GM23338 (cell line): ENCODE results near the gene KLHL6. TPM values are rescaled to one million over a fixed set of nuclear protein-coding genes. Genes with fewer than 3 reads are reported as not detected.

Experiments
- ATAC-seq: fragments of 200-7000 bp; cut with Tn5 transposase; 3 replicates; pipeline ENCODE4 v1.9.1; 2020
- DNase-seq: peaks from one replicate; pipeline ENCODE4 v3.0.0-alpha.2; 2015; ENCODE audit warnings: low spot score
- H2AFZ ChIP-seq: fragments of 200-600 bp; sonication (generic); 2 replicates; pipeline ENCODE4 v1.8.0; 2016; ENCODE audit warnings: antibody characterized with exemption, mild to moderate bottlenecking, moderate library complexity
- H3F3A ChIP-seq: fragments of 200-600 bp; sonication (generic); replicated peaks from 2 replicates; pipeline ENCODE4 v1.8.0; 2017; ENCODE audit warnings: antibody characterized with exemption, mixed run types, low read depth
- H3K27ac ChIP-seq: fragments of 200-600 bp; sonication (generic); 2 replicates; pipeline ENCODE4 v1.6.1; 2016; ENCODE audit warnings: low read depth
- H3K27me3 ChIP-seq: fragments of 200-600 bp; sonication (generic); 2 replicates; pipeline ENCODE4 v1.8.0; 2016; ENCODE audit warnings: mild to moderate bottlenecking, mixed run types, moderate library complexity; ENCODE audit not compliant: insufficient read depth
- H3K36me3 ChIP-seq: fragments of 200-600 bp; sonication (generic); 2 replicates; pipeline ENCODE4 v1.8.0; 2016; ENCODE audit warnings: mild to moderate bottlenecking; ENCODE audit not compliant: insufficient read depth
- H3K4me1 ChIP-seq: fragments of 200-600 bp; sonication (generic); 2 replicates; pipeline ENCODE4 v1.8.0; 2016; ENCODE audit warnings: mild to moderate bottlenecking, moderate library complexity; ENCODE audit not compliant: insufficient read depth
- H3K4me2 ChIP-seq: fragments of 200-600 bp; sonication (generic); 2 replicates; pipeline ENCODE4 v1.7.1; 2017; ENCODE audit warnings: mixed run types
- H3K4me3 ChIP-seq: fragments of 200-600 bp; sonication (generic); 2 replicates; pipeline ENCODE4 v1.6.1; 2016; ENCODE audit warnings: mixed run types
- H3K79me2 ChIP-seq: fragments of 200-600 bp; sonication (generic); replicated peaks from 2 replicates; pipeline ENCODE4 v1.8.0; 2017; ENCODE audit warnings: mild to moderate bottlenecking; ENCODE audit not compliant: insufficient read depth
- H3K9me2 ChIP-seq: fragments of 200-600 bp; sonication (generic); 2 replicates; pipeline ENCODE4 v1.8.0; 2017; ENCODE audit not compliant: insufficient read depth
- H4K20me1 ChIP-seq: fragments of 200-600 bp; sonication (generic); replicated peaks from 2 replicates; pipeline ENCODE4 v1.8.0; 2017; ENCODE audit warnings: mild to moderate bottlenecking; ENCODE audit not compliant: insufficient read depth
- H3K27ac Mint-ChIP-seq: 2 replicates; pipeline ENCODE4 v1.8.0; 2020; ENCODE audit warnings: inconsistent platforms, mild to moderate bottlenecking, moderate library complexity, mixed read lengths
- H3K27me3 Mint-ChIP-seq: 3 replicates; pipeline ENCODE4 v1.8.0; 2022; ENCODE audit warnings: low read depth, mild to moderate bottlenecking, moderate library complexity, mixed read lengths, inconsistent platforms; ENCODE audit not compliant: insufficient read depth, poor library complexity
- H3K36me3 Mint-ChIP-seq: 3 replicates; pipeline ENCODE4 v1.8.0; 2021; ENCODE audit warnings: low read depth, mild to moderate bottlenecking, inconsistent platforms, moderate library complexity, mixed read lengths
- H3K4me1 Mint-ChIP-seq: 3 replicates; pipeline ENCODE4 v1.8.0; 2020; ENCODE audit warnings: mild to moderate bottlenecking, inconsistent platforms, mixed read lengths
- H3K4me3 Mint-ChIP-seq: 3 replicates; pipeline ENCODE4 v1.8.0; 2021; ENCODE audit warnings: moderate library complexity, mild to moderate bottlenecking, inconsistent platforms, mixed read lengths
- H3K9me3 Mint-ChIP-seq: 3 replicates; pipeline ENCODE4 v1.8.0; 2020; ENCODE audit warnings: moderate library complexity, mild to moderate bottlenecking, inconsistent platforms, mixed read lengths
- CREB1 ChIP-seq: fragments of 250-450 bp; sonication (Bioruptor Pico); IDR thresholded peaks from 2 replicates; pipeline ENCODE4 v1.5.0; 2020; ENCODE audit warnings: low read depth, mild to moderate bottlenecking, moderate library complexity
- EZH2 ChIP-seq: fragments of 200-600 bp; sonication (generic); IDR thresholded peaks from one replicate; pipeline ENCODE4 v1.8.0; 2017; ENCODE audit warnings: antibody characterized with exemption, mild to moderate bottlenecking, low read depth; ENCODE audit not compliant: unreplicated experiment
- NANOG ChIP-seq: IDR thresholded peaks from 2 replicates; pipeline ENCODE4 v1.6.1; 2016; ENCODE audit warnings: antibody characterized with exemption, borderline replicate concordance
- STAT1 ChIP-seq: IDR thresholded peaks from one replicate; pipeline ENCODE4 v1.6.1; 2016; ENCODE audit warnings: antibody characterized with exemption; ENCODE audit not compliant: unreplicated experiment
- ZNF331 ChIP-seq: fragments of 250-450 bp; sonication (Bioruptor Pico); IDR thresholded peaks from 2 replicates; pipeline ENCODE4 v1.5.0; 2020; ENCODE audit warnings: low read depth, mild to moderate bottlenecking, moderate library complexity
- polyA plus RNA-seq: library from polyadenylated mRNA; unstranded; fragments of >200 nt; fragmentation: Nextera tagmentation; extraction: Ambion mirVana; gene quantifications from 2 replicates; pipeline ENCODE4 v1.2.1, GENCODE V29; 2016
- total RNA-seq: library from RNA; depleted of rRNA; stranded (reverse); fragments of >200 nt; shearing (Covaris generic); gene quantifications from 2 replicates; pipeline ENCODE4 v1.2.3, GENCODE V29; 2014
- TF ChIP-seq, protein P1 (sequence below), 2 experiments: fragments of 200-600 bp in 1 of 2; sonication (generic) in 1 of 2; conservative IDR thresholded peaks; 2 replicates each; pipeline versions ENCODE4 v1.5.1 to v1.6.1; 2016 to 2017; ENCODE audit warnings: antibody characterized with exemption in 2 of 2, low read depth in 2 of 2, mild to moderate bottlenecking in 2 of 2, moderate library complexity in 1 of 2

The KLHL6 gene
- total and polyA plus RNA-seq, 2 experiments from 2014 or later = not detected

DNA sequence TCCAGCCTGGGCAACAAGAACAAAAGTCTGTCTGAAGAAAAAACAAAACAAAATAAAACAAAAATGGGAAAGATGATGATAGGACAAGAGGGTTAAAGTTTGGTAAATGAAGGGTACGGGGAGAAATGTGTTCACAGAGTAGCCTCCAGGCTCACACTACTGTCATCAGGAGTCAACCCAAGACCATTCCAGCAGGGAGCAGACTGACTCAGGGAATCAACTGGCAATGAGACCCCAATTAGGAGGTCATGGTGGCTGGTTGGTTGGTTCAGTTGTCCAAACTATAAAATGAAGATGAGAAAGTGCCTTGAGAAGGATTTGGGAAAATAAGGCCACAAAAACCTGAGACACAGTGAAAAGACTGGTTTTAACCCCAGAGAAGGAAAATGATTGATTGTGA is 51.8 kb downstream of the KLHL6 start:
- no peaks in the 10 kb centered on the region for H4K20me1 ChIP-seq
- Mint-ChIP-seq H3K9me3 (no peaks in the 10 kb centered on the region), H3K4me1 (no peaks in the 10 kb centered on the region; the same call in 2 of the 3 replicates), H3K27ac (no peak overlapping the region), H3K4me3 (no peak overlapping the region), H3K27me3 (peaks cover 3% of the 10 kb centered on the region), H3K36me3 (no peaks in the 10 kb centered on the region; the same call in 2 of the 3 replicates)
- H3K79me2 ChIP-seq = no peaks in the 10 kb centered on the region
- no peak overlapping the region for H3K4me2 ChIP-seq
- peak; percentile 41 for DNase-seq
- H3K4me3 ChIP-seq = no peak overlapping the region
- H3K9me2 ChIP-seq = no peaks in the 10 kb centered on the region
- H2AFZ ChIP-seq = peak overlapping the region; percentile 8; the same call in 1 of the 2 replicates
- TF ChIP-seq CREB1 (no peak), NANOG (no peak), STAT1 (no peak), EZH2 (no peak), ZNF331 (no peak)
- TF ChIP-seq, protein P1, sequence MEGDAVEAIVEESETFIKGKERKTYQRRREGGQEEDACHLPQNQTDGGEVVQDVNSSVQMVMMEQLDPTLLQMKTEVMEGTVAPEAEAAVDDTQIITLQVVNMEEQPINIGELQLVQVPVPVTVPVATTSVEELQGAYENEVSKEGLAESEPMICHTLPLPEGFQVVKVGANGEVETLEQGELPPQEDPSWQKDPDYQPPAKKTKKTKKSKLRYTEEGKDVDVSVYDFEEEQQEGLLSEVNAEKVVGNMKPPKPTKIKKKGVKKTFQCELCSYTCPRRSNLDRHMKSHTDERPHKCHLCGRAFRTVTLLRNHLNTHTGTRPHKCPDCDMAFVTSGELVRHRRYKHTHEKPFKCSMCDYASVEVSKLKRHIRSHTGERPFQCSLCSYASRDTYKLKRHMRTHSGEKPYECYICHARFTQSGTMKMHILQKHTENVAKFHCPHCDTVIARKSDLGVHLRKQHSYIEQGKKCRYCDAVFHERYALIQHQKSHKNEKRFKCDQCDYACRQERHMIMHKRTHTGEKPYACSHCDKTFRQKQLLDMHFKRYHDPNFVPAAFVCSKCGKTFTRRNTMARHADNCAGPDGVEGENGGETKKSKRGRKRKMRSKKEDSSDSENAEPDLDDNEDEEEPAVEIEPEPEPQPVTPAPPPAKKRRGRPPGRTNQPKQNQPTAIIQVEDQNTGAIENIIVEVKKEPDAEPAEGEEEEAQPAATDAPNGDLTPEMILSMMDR (conservative IDR thresholded peaks at IDR 0.05; ENCODE audit: low read depth in 2 of 2) = peak; percentile 30 to 68; a peak in 3 of 4 replicates
- no peaks in the 10 kb centered on the region for H3K4me1 ChIP-seq
- no peaks in the 10 kb centered on the region for H3K27me3 ChIP-seq
- no peaks in the 10 kb centered on the region for H3F3A ChIP-seq
- H3K36me3 ChIP-seq = no peaks in the 10 kb centered on the region
- ATAC-seq = peak; percentile 76
- no peak overlapping the region for H3K27ac ChIP-seq

DNA sequence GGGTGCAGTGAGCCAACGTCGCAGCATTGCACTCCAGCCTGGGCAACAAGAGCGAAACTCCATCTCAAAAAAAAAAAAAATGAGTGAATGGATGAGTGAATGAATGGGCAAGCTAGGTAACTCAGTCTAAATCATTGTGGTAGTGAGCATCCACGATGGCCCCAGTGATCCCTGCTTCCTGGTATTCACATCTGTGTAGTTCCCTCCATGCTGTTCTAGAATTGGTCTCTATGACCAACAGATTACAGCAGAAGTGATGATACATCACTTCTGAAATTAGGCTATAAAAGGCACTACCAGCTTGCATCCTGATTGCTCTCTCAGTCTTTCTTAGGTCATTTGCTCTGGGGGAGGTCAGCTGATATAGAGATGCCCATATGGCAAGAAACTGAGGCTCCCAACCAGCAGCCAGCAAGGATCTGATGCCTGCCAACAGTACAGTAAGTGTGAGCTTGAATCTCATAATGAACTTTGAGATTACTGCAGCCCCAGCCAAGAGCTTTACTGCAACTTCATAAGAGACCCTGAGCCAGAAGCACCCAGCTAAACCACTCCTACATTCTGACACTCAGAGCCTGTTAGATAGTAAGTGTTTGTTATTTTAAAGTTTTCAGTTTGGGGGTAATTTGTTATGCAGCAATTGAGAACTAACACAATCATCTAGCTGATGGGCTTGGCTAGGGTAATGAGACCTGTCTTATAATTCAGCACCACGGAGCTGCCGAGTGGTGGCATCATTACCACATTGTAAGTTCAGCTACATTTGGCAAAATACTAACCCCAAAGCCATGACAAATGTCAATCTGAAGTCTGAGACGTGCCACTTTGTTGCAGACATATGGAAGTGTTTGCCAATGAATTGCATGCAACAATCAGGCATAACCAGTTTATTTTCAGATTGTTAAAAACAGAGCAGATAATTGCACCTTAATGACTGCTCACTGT is 53.0 kb downstream of the KLHL6 start:
- ATAC-seq = no peak
- Histone ChIP-seq H3K36me3 (no peaks in the 10 kb centered on the region), H2AFZ (no peak overlapping the region), H3K27ac (no peak overlapping the region), H3F3A (no peaks in the 10 kb centered on the region), H3K79me2 (no peaks in the 10 kb centered on the region), H4K20me1 (no peaks in the 10 kb centered on the region), H3K4me3 (no peak overlapping the region), H3K4me2 (no peak overlapping the region), H3K9me2 (no peaks in the 10 kb centered on the region), H3K4me1 (no peaks in the 10 kb centered on the region), H3K27me3 (no peaks in the 10 kb centered on the region)
- H3K9me3 Mint-ChIP-seq = no peaks in the 10 kb centered on the region
- TF ChIP-seq, protein P1 (conservative IDR thresholded peaks at IDR 0.05; ENCODE audit: low read depth in 2 of 2) = peak in 1 of 2 experiments; percentile 31; a peak in 1 of 4 replicates
- no peak for TF ChIP-seq ZNF331
- H3K4me1 Mint-ChIP-seq = no peaks in the 10 kb centered on the region; the same call in 2 of the 3 replicates
- no peak for DNase-seq
- H3K4me3 Mint-ChIP-seq = no peak overlapping the region
- H3K27me3 Mint-ChIP-seq = no peaks in the 10 kb centered on the region
- H3K27ac Mint-ChIP-seq = no peak overlapping the region
- no peaks in the 10 kb centered on the region; the same call in 2 of the 3 replicates for H3K36me3 Mint-ChIP-seq
